ENCODE results near the gene TRAF1.

The TRAF1 gene

DNA sequence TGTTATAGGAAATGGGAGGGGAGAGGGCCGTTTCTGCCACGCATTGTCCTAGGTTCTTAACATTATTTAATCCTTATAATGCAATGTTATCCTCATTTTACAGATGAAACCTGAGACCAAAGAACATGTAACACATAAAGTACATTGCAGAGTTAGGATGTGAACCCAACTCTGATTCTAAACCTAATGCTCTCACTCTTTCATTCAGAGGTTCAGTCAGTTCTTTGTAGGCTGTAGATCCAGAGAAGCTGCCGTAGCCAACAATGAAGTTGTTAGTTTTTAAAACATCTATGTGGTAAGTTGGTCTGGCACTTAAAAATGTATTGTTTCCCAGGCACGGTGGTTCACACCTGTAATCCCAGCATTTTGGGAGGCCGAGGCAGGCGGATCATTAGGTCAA, 73.4 kb downstream of the TRAF1 start:
- no peak for DNase-seq

All from amygdala (tissue), 56 donors.